SK-N-SH treated with all-trans-retinoic acid at 6 μM for 48 hours (cell line): ENCODE data around the gene DRD3.

ENCODE experiments used
- ATAC-seq: fragments of 200-7000 bp; cut with Tn5 transposase; 3 replicates; pipeline ENCODE4 v1.9.1; 2020; ENCODE audit warnings: mild to moderate bottlenecking, moderate library complexity
- ARNTL ChIP-seq: fragments of 450-650 bp; formaldehyde crosslinking; IDR thresholded peaks from 2 replicates; pipeline ENCODE4 v1.5.0; 2020; ENCODE audit warnings: low read depth, mild to moderate bottlenecking, moderate library complexity, borderline replicate concordance
- BACH2 ChIP-seq: fragments of 250-450 bp; sonication (Bioruptor Pico); IDR thresholded peaks from 2 replicates; pipeline ENCODE4 v1.9.0; 2021; ENCODE audit warnings: mild to moderate bottlenecking, borderline replicate concordance
- CREB5 ChIP-seq: fragments of 250-450 bp; sonication (Bioruptor Pico); IDR thresholded peaks from 2 replicates; pipeline ENCODE4 v1.5.1; 2020; ENCODE audit warnings: low read depth, mild to moderate bottlenecking, moderate library complexity
- CSDC2 ChIP-seq: fragments of 250-450 bp; sonication (Bioruptor Pico); IDR thresholded peaks from 2 replicates; pipeline ENCODE4 v1.5.0; 2020; ENCODE audit warnings: mild to moderate bottlenecking, moderate library complexity
- CSRNP3 ChIP-seq: fragments of 250-450 bp; sonication (Bioruptor Pico); IDR thresholded peaks from 2 replicates; pipeline ENCODE4 v1.5.1; 2021; ENCODE audit warnings: mild to moderate bottlenecking, moderate library complexity
- GLIS3 ChIP-seq: fragments of 250-450 bp; sonication (Bioruptor Pico); IDR thresholded peaks from 2 replicates; pipeline ENCODE4 v1.5.0; 2020; ENCODE audit warnings: mild to moderate bottlenecking, moderate library complexity
- ISL1 ChIP-seq: fragments of 250-450 bp; sonication (Bioruptor Pico); IDR thresholded peaks from 2 replicates; pipeline ENCODE4 v2.1.2; 2022; ENCODE audit warnings: mild to moderate bottlenecking, moderate library complexity
- OSR1 ChIP-seq: fragments of 250-450 bp; sonication (Bioruptor Pico); IDR thresholded peaks from 2 replicates; pipeline ENCODE4 v1.8.0; 2022; ENCODE audit warnings: moderate library complexity, mild to moderate bottlenecking, inconsistent platforms
- PPARA ChIP-seq: fragments of 250-450 bp; sonication (Bioruptor Pico); IDR thresholded peaks from 2 replicates; pipeline ENCODE4 v1.5.0; 2020; ENCODE audit warnings: mild to moderate bottlenecking, borderline replicate concordance
- SNAI2 ChIP-seq: fragments of 250-450 bp; sonication (Bioruptor Pico); IDR thresholded peaks from 2 replicates; pipeline ENCODE4 v1.5.0; 2020; ENCODE audit warnings: mild to moderate bottlenecking, moderate library complexity
- TCF4 ChIP-seq: fragments of 250-450 bp; sonication (Bioruptor Pico); IDR thresholded peaks from 2 replicates; pipeline ENCODE4 v1.8.0; 2021; ENCODE audit warnings: mild to moderate bottlenecking, moderate library complexity, borderline replicate concordance
- TOX ChIP-seq: fragments of 250-450 bp; sonication (Bioruptor Pico); IDR thresholded peaks from 2 replicates; pipeline ENCODE4 v1.8.0; 2021; ENCODE audit warnings: mild to moderate bottlenecking, moderate library complexity, borderline replicate concordance
- ZFP3 ChIP-seq: fragments of 250-450 bp; sonication (Bioruptor Pico); IDR thresholded peaks from 2 replicates; pipeline ENCODE4 v1.5.0; 2020; ENCODE audit warnings: mild to moderate bottlenecking, moderate library complexity
- ZFP30 ChIP-seq: fragments of 450-650 bp; formaldehyde crosslinking; IDR thresholded peaks from 2 replicates; pipeline ENCODE4 v1.5.0; 2022; ENCODE audit warnings: mild to moderate bottlenecking, moderate library complexity
- ZNF565 ChIP-seq: fragments of 450-650 bp; formaldehyde crosslinking; conservative IDR thresholded peaks from 2 replicates; pipeline ENCODE4 v1.5.0; 2020; ENCODE audit warnings: low read depth, mild to moderate bottlenecking, moderate library complexity
- ZNF70 ChIP-seq: fragments of 450-650 bp; formaldehyde crosslinking; IDR thresholded peaks from 2 replicates; pipeline ENCODE4 v1.5.0; 2020; ENCODE audit warnings: mild to moderate bottlenecking, moderate library complexity
- ZNF8 ChIP-seq: fragments of 450-650 bp; formaldehyde crosslinking; IDR thresholded peaks from 2 replicates; pipeline ENCODE4 v1.5.0; 2020; ENCODE audit warnings: mild to moderate bottlenecking, moderate library complexity
- TF ChIP-seq, protein P1 (sequence below): fragments of 250-450 bp; sonication (Bioruptor Pico); IDR thresholded peaks from 2 replicates; pipeline ENCODE4 v1.8.0; 2021; ENCODE audit warnings: low read depth, mild to moderate bottlenecking, moderate library complexity, borderline replicate concordance
- TF ChIP-seq, protein P2 (sequence below): fragments of 250-450 bp; sonication (Bioruptor Pico); IDR thresholded peaks from 2 replicates; pipeline ENCODE4 v1.8.0; 2020; ENCODE audit warnings: mild to moderate bottlenecking, moderate library complexity, borderline replicate concordance

Gene DRD3

GRCh38 chr3:114127517-114127916 lies 51.3 kb downstream of the DRD3 start:
- no peak for ATAC-seq
- TF ChIP-seq PPARA (CRISPR knock-in tag) (no peak), TCF4 (CRISPR knock-in tag) (no peak), ZNF565 (CRISPR knock-in tag) (no peak), CSDC2 (CRISPR knock-in tag) (no peak), CREB5 (CRISPR knock-in tag) (no peak), ZFP3 (no peak), TOX (CRISPR knock-in tag) (no peak), BACH2 (CRISPR knock-in tag) (no peak), GLIS3 (CRISPR knock-in tag) (no peak), OSR1 (CRISPR knock-in tag) (no peak), SNAI2 (CRISPR knock-in tag) (no peak)
- TF ChIP-seq, protein P1, sequence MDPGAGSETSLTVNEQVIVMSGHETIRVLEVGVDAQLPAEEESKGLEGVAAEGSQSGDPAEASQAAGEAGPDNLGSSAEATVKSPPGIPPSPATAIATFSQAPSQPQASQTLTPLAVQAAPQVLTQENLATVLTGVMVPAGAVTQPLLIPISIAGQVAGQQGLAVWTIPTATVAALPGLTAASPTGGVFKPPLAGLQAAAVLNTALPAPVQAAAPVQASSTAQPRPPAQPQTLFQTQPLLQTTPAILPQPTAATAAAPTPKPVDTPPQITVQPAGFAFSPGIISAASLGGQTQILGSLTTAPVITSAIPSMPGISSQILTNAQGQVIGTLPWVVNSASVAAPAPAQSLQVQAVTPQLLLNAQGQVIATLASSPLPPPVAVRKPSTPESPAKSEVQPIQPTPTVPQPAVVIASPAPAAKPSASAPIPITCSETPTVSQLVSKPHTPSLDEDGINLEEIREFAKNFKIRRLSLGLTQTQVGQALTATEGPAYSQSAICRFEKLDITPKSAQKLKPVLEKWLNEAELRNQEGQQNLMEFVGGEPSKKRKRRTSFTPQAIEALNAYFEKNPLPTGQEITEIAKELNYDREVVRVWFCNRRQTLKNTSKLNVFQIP: no peak

GRCh38 chr3:114126461-114126860 lies 52.4 kb downstream of the DRD3 start:
- TF ChIP-seq TOX (CRISPR knock-in tag) (no peak), SNAI2 (CRISPR knock-in tag) (no peak), ISL1 (CRISPR knock-in tag) (no peak), OSR1 (CRISPR knock-in tag) (no peak)
- TF ChIP-seq, protein P1: no peak
- no peak for ATAC-seq

GRCh38 chr3:114122027-114122709 lies 56.7 kb downstream of the DRD3 start:
- ATAC-seq: peak; percentile 78
- TF ChIP-seq CSRNP3 (CRISPR knock-in tag): no peak
- TF ChIP-seq, protein P1: no peak
- no peak for TF ChIP-seq ZNF8 (CRISPR knock-in tag)
- no peak for TF ChIP-seq BACH2 (CRISPR knock-in tag)
- TF ChIP-seq ARNTL (CRISPR knock-in tag): no peak

DNA sequence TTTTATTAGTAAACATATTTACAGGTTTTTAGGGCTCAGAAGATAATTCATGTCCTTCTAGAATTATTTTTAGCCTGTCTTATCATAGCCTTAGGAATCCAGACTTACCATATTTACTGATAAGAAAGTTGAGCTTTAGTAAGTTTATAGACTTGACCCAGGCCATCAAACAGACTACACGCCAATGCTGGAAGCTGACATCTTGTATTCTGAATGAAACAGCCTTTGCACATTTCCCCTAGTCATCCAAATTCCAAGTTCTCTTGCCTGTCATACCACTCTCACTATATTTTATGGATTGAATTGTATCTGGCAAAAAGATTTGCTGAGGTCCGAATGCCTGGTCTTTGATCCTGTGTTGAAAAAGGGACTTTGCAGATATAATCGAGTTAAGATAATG lies 58.6 kb downstream of the DRD3 start:
- ATAC-seq: no peak
- TF ChIP-seq BACH2 (CRISPR knock-in tag): no peak
- peak; percentile 73 for TF ChIP-seq ISL1 (CRISPR knock-in tag)
- TF ChIP-seq TCF4 (CRISPR knock-in tag): peak; percentile 25; the same call in 1 of the 2 replicates

GRCh38 chr3:114119776-114120175 lies 59.1 kb downstream of the DRD3 start:
- ATAC-seq: no peak
- TF ChIP-seq, protein P2, sequence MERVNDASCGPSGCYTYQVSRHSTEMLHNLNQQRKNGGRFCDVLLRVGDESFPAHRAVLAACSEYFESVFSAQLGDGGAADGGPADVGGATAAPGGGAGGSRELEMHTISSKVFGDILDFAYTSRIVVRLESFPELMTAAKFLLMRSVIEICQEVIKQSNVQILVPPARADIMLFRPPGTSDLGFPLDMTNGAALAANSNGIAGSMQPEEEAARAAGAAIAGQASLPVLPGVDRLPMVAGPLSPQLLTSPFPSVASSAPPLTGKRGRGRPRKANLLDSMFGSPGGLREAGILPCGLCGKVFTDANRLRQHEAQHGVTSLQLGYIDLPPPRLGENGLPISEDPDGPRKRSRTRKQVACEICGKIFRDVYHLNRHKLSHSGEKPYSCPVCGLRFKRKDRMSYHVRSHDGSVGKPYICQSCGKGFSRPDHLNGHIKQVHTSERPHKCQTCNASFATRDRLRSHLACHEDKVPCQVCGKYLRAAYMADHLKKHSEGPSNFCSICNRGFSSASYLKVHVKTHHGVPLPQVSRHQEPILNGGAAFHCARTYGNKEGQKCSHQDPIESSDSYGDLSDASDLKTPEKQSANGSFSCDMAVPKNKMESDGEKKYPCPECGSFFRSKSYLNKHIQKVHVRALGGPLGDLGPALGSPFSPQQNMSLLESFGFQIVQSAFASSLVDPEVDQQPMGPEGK (CRISPR knock-in tag): no peak
- TF ChIP-seq ZNF8 (CRISPR knock-in tag): no peak
- TF ChIP-seq ZFP30 (CRISPR knock-in tag): no peak
- TF ChIP-seq, protein P1: no peak
- TF ChIP-seq ZNF70: no peak
- no peak for TF ChIP-seq ARNTL (CRISPR knock-in tag)
